ENCODE data around the gene ZNF143. TPM values are rescaled to one million over a fixed set of nuclear protein-coding genes. Genes with fewer than 3 reads are reported as not detected.

Gene ZNF143
- total RNA-seq, 4 donors from 2014 or later, result 33.3 to 42.6 (median 36.9) TPM

GRCh38 chr11:9573775-9574621 lies 113.2 kb downstream of the ZNF143 start:
- no peaks in the 10 kb centered on the region for H3K9me3 ChIP-seq
- H3K27me3 ChIP-seq, result no peaks in the 10 kb centered on the region
- in situ Hi-C loops (cut with MboI; ENCODE audit: low sequenced_read_pairs in 4 of 4), result no loop called here
- peak overlapping the region; percentile 58 to 91 (median 81) for H3K4me3 ChIP-seq
- H3K36me3 ChIP-seq, result peaks cover 0 to 9% of the 10 kb centered on the region in 2 donors
- ATAC-seq, result peak; percentile 9 to 15
- TF ChIP-seq POLR2A (IDR thresholded peaks at IDR 0.05) (peak in 1 of 2 donors; percentile 32), CTCF (IDR thresholded peaks at IDR 0.05 in 4 of 5, conservative IDR thresholded peaks at IDR 0.05 in 1 of 5) (no peak)
- peaks cover 12 to 21% of the 10 kb centered on the region in 2 donors for H3K4me1 ChIP-seq
- intact Hi-C loops (cut with DNase I; ENCODE audit: low total_unique reads), result loop anchor here (1.0 to 5.0 kb wide), 3 partner anchors 39 to 112 kb away; partner anchors contain the start of gene ZNF143
- H3K27ac ChIP-seq, result peak overlapping the region; percentile 89 to 97 (median 96)
- peak in 1 of 2 donors; percentile 21 for DNase-seq

- peak overlapping the region; percentile 89 to 97 (median 96) for H3K27ac ChIP-seq
- DNase-seq (no peak), ATAC-seq (no peak)
- in situ Hi-C loops (cut with MboI; ENCODE audit: low sequenced_read_pairs in 4 of 4) (no loop called here), intact Hi-C loops (cut with DNase I; ENCODE audit: low total_unique reads) (loop anchor here (2.0 to 5.0 kb wide), 2 partner anchors 40 to 112 kb away; partner anchors contain the start of gene ZNF143)
- H3K27me3 ChIP-seq, result no peaks in the 10 kb centered on the region
- H3K36me3 ChIP-seq, result peaks cover 0 to 15% of the 10 kb centered on the region in 2 donors
- no peak for TF ChIP-seq POLR2A (IDR thresholded peaks at IDR 0.05)
- no peak for TF ChIP-seq CTCF (IDR thresholded peaks at IDR 0.05 in 4 of 5, conservative IDR thresholded peaks at IDR 0.05 in 1 of 5)
- no peaks in the 10 kb centered on the region for H3K9me3 ChIP-seq
- peaks cover 10 to 21% of the 10 kb centered on the region in 2 donors for H3K4me1 ChIP-seq
- peak overlapping the region; percentile 58 to 91 (median 81) for H3K4me3 ChIP-seq
Measured at GRCh38 chr11:9574622-9575259, 113.9 kb downstream of the ZNF143 start.

- Histone ChIP-seq H3K9me3 (no peaks in the 10 kb centered on the region), H3K27me3 (no peaks in the 10 kb centered on the region), H3K27ac (peak overlapping the region; percentile 89 to 97 (median 96)), H3K4me3 (peak overlapping the region; percentile 58 to 91 (median 81)), H3K4me1 (peaks cover 9 to 21% of the 10 kb centered on the region in 2 donors), H3K36me3 (peaks cover 0 to 15% of the 10 kb centered on the region in 2 donors)
- peak; percentile 34 to 41 for ATAC-seq
- TF ChIP-seq POLR2A (IDR thresholded peaks at IDR 0.05) (peak; percentile 41 to 66), CTCF (IDR thresholded peaks at IDR 0.05 in 4 of 5, conservative IDR thresholded peaks at IDR 0.05 in 1 of 5) (no peak)
- in situ Hi-C loops (cut with MboI; ENCODE audit: low sequenced_read_pairs in 4 of 4), result no loop called here
- peak; percentile 49 to 63 for DNase-seq
- intact Hi-C loops (cut with DNase I; ENCODE audit: low total_unique reads), result loop anchor here (2.0 kb wide), 1 partner anchor 41 kb away; no protein-coding TSS in a partner anchor
Measured at GRCh38 chr11:9575260-9576240, 114.7 kb downstream of the ZNF143 start.

Data from gastrocnemius medialis (tissue), 4 donors.